NCI-H1417 (cell line): ENCODE measurements around the gene NEDD8.

Source experiments
- DNase-seq, 3 experiments: peaks; one replicate each; lab custom pipeline; 2025; lab: John Stamatoyannopoulos, UW

The NEDD8 gene

GRCh38 chr14:24263848-24264247, 31.7 kb upstream of the NEDD8 start:
- no peak for DNase-seq

- DNase-seq = no peak
Observed at GRCh38 chr14:24262821-24263733, 30.9 kb upstream of the NEDD8 start, which contains the start of gene TGM1. Gene TGM1 (minus strand): TSS chr14:24263177. CDS start chr14:24262352, 825 bp downstream.

GRCh38 chr14:24261969-24262327, 29.8 kb upstream of the NEDD8 start:
- DNase-seq = no peak

GRCh38 chr14:24261256-24261968, 29.2 kb upstream of the NEDD8 start:
- no peak for DNase-seq

GRCh38 chr14:24260780-24261157, 28.6 kb upstream of the NEDD8 start:
- no peak for DNase-seq

GRCh38 chr14:24260026-24260779, 28.0 kb upstream of the NEDD8 start:
- DNase-seq = no peak

- no peak for DNase-seq
Observed at GRCh38 chr14:24259282-24260025, 27.3 kb upstream of the NEDD8 start.

GRCh38 chr14:24258548-24259265, 26.5 kb upstream of the NEDD8 start:
- DNase-seq = no peak

- DNase-seq = no peak
Observed at GRCh38 chr14:24258119-24258518, 26.0 kb upstream of the NEDD8 start.

- DNase-seq = no peak
Observed at GRCh38 chr14:24256960-24257359, 24.8 kb upstream of the NEDD8 start.

GRCh38 chr14:24255931-24256711, 24.0 kb upstream of the NEDD8 start:
- DNase-seq = no peak

- DNase-seq = no peak
Observed at GRCh38 chr14:24255438-24255837, 23.3 kb upstream of the NEDD8 start.

- no peak for DNase-seq
Observed at GRCh38 chr14:24254630-24255392, 22.6 kb upstream of the NEDD8 start.

- DNase-seq = no peak
Observed at GRCh38 chr14:24253936-24254335, 21.8 kb upstream of the NEDD8 start.

- DNase-seq = no peak
Observed at GRCh38 chr14:24252289-24253124, 20.3 kb upstream of the NEDD8 start.

- DNase-seq = no peak
Observed at GRCh38 chr14:24251880-24252288, 19.7 kb upstream of the NEDD8 start.

- no peak for DNase-seq
Observed at GRCh38 chr14:24250354-24250753, 18.2 kb upstream of the NEDD8 start.

GRCh38 chr14:24249230-24250021, 17.3 kb upstream of the NEDD8 start:
- DNase-seq = no peak
